DOHH2 (cell line): ENCODE data around the gene PDE1C.
"Not testable (repeated sequence)": the region's sequence is repeated elsewhere in the genome, so short reads cannot be mapped to it uniquely, and the experiment has no call there.

Experiments
- H3F3A ChIP-seq: fragments of 200-600 bp; sonication (generic), shearing (Covaris generic); 2 replicates; pipeline ENCODE4 v1.6.0; 2016; ENCODE audit warnings: antibody characterized with exemption, mild to moderate bottlenecking; ENCODE audit not compliant: control insufficient read depth, insufficient read depth
- H3K27ac ChIP-seq: fragments of 200-600 bp; sonication (generic); 2 replicates; pipeline ENCODE4 v1.5.1; 2014; ENCODE audit warnings: low read depth, mild to moderate bottlenecking, low read length, moderate library complexity
- H3K27me3 ChIP-seq: fragments of 200-600 bp; sonication (generic); 2 replicates; pipeline ENCODE4 v1.6.1; 2014; ENCODE audit warnings: mild to moderate bottlenecking, low read length, mixed read lengths; ENCODE audit not compliant: control insufficient read depth
- H3K36me3 ChIP-seq: fragments of 200-600 bp; sonication (generic); 2 replicates; pipeline ENCODE4 v1.6.1; 2014; ENCODE audit warnings: mild to moderate bottlenecking, low read length, moderate library complexity, mixed read lengths; ENCODE audit not compliant: control insufficient read depth
- H3K4me1 ChIP-seq: fragments of 200-600 bp; sonication (generic); 2 replicates; pipeline ENCODE4 v1.6.1; 2014; ENCODE audit warnings: mild to moderate bottlenecking, low read length, mixed read lengths; ENCODE audit not compliant: control insufficient read depth
- H3K4me2 ChIP-seq: fragments of 200-600 bp; sonication (generic); 2 replicates; pipeline ENCODE4 v1.6.0; 2014; ENCODE audit warnings: mild to moderate bottlenecking, low read length, moderate library complexity
- H3K4me3 ChIP-seq: fragments of 200-600 bp; sonication (generic); 2 replicates; pipeline ENCODE4 v1.5.1; 2014; ENCODE audit warnings: mild to moderate bottlenecking, low read length, mixed read lengths
- H3K79me2 ChIP-seq: fragments of 200-600 bp; sonication (generic); 2 replicates; pipeline ENCODE4 v1.6.1; 2014; ENCODE audit warnings: mild to moderate bottlenecking, low read length, mixed read lengths; ENCODE audit not compliant: control insufficient read depth
- H3K9me2 ChIP-seq: fragments of 200-600 bp; sonication (generic); replicated peaks from 2 replicates; pipeline ENCODE4 v1.6.1; 2014; ENCODE audit warnings: mild to moderate bottlenecking, low read length, mixed read lengths; ENCODE audit not compliant: control insufficient read depth
- H3K9me3 ChIP-seq: fragments of 200-600 bp; sonication (generic); 2 replicates; pipeline ENCODE4 v1.6.1; 2014; ENCODE audit warnings: antibody characterized with exemption, low read length, mixed read lengths; ENCODE audit not compliant: control insufficient read depth, insufficient read depth
- H4K20me1 ChIP-seq: fragments of 200-600 bp; sonication (generic); 2 replicates; pipeline ENCODE4 v1.6.0; 2014; ENCODE audit warnings: low read depth, mild to moderate bottlenecking, antibody characterized with exemption, low read length, moderate library complexity; ENCODE audit not compliant: control insufficient read depth, insufficient read depth
- EZH2phosphoT487 ChIP-seq: fragments of 200-600 bp; sonication (generic); IDR thresholded peaks from 2 replicates; pipeline ENCODE4 v1.6.1; 2017; ENCODE audit warnings: borderline replicate concordance, mild to moderate bottlenecking, antibody characterized with exemption, low read length, moderate library complexity, mixed read lengths
- TF ChIP-seq, protein P1 (sequence below): fragments of 200-600 bp; sonication (generic); IDR thresholded peaks from one replicate; pipeline ENCODE4 v1.5.1; 2014; ENCODE audit warnings: antibody characterized with exemption, mild to moderate bottlenecking, low read depth, low read length; ENCODE audit not compliant: poor library complexity, severe bottlenecking

PDE1C gene

DNA sequence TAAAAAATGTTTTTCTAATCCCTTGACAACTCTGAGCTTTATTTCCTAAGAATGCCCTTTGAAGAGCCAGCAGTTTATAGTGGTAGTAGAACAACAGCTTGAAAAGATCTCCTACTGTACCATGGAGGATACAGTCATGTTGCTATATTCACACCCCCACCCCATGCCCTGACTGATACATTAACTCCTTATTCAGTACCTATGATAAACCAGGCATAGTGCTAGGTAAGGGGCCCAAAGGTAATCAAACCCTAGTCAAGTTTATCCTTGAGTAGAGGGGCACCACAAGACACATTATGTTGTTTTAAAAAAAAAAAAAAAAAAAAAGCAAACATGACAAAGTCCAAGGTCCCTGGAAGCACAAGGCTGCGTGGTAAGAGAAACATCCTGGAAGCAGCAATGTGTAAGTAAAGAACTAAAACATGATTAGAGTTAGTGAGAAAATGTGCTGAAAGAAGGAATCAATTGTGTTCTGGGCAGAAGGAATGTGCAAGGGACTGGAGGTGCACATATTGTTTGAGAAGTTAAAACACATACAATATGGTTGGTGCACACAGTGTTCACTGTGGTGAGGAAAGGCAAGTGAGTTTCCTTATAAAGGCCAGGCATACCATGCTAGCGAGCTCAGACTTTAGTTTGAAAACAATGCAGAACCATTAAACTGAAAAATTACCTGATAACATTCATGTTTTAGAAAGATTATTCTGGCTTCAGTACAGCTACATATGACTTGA is 51.2 kb downstream of the PDE1C start:
- no peak overlapping the region for H3K27ac ChIP-seq
- H3K27me3 ChIP-seq, result no peaks in the 10 kb centered on the region
- H3K36me3 ChIP-seq, result no peaks in the 10 kb centered on the region
- TF ChIP-seq EZH2phosphoT487, result no peak
- TF ChIP-seq, protein P1, sequence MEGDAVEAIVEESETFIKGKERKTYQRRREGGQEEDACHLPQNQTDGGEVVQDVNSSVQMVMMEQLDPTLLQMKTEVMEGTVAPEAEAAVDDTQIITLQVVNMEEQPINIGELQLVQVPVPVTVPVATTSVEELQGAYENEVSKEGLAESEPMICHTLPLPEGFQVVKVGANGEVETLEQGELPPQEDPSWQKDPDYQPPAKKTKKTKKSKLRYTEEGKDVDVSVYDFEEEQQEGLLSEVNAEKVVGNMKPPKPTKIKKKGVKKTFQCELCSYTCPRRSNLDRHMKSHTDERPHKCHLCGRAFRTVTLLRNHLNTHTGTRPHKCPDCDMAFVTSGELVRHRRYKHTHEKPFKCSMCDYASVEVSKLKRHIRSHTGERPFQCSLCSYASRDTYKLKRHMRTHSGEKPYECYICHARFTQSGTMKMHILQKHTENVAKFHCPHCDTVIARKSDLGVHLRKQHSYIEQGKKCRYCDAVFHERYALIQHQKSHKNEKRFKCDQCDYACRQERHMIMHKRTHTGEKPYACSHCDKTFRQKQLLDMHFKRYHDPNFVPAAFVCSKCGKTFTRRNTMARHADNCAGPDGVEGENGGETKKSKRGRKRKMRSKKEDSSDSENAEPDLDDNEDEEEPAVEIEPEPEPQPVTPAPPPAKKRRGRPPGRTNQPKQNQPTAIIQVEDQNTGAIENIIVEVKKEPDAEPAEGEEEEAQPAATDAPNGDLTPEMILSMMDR, result no peak
- H3F3A ChIP-seq, result no peaks in the 10 kb centered on the region
- no peak overlapping the region for H3K4me2 ChIP-seq
- no peaks in the 10 kb centered on the region for H3K4me1 ChIP-seq
- H3K79me2 ChIP-seq, result no peaks in the 10 kb centered on the region
- H3K9me2 ChIP-seq, result no peaks in the 10 kb centered on the region
- no peaks in the 10 kb centered on the region for H3K9me3 ChIP-seq
- H3K4me3 ChIP-seq, result no peak overlapping the region
- H4K20me1 ChIP-seq, result no peaks in the 10 kb centered on the region

DNA sequence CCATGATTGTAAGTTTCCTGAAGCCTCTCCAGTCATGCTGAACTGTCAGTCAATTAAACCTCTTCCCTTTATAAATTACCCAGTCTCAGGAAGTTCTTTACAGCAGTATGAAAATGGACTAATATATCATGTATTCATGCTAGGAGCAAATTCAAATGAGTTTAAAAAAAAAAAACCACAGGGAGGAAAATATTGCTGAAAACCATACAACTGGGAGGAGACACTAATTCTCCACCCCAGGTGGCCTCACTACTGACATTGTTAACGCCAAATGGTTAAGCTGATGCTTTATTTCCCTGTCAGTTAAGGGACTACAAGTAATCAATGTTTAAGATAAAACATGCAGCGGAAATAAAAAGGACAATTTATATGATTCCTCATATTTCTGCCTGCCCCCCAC is 55.1 kb downstream of the PDE1C start:
- TF ChIP-seq, protein P1, result no peak
- no peak for TF ChIP-seq EZH2phosphoT487
- Histone ChIP-seq H3K4me2 (no peak overlapping the region), H3K9me3 (no peaks in the 10 kb centered on the region), H3K36me3 (no peaks in the 10 kb centered on the region), H3K4me3 (no peak overlapping the region), H3K27ac (no peak overlapping the region), H3K4me1 (no peaks in the 10 kb centered on the region), H3F3A (no peaks in the 10 kb centered on the region), H3K79me2 (no peaks in the 10 kb centered on the region), H3K27me3 (no peaks in the 10 kb centered on the region), H3K9me2 (no peaks in the 10 kb centered on the region), H4K20me1 (no peaks in the 10 kb centered on the region)

DNA sequence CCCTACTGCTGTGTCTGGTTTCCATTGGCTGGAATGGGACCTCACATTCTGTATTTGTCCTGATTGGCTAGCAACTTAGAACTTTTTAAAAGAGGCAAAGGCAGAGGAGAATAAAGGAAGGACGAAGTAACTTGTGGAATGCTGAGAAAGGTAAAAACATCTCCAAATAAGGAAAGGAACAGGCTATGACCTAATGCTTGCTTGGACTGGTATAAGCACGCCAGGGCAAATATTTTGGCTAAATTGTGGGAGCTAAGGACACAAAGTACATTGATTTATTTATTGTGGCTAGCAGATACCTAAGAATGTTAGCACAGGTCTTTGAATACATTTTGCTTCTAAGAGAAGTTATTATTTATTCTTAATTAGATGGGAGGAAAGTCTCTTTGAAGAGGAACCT is 56.7 kb downstream of the PDE1C start:
- H3K4me2 ChIP-seq, H3K4me1 ChIP-seq, H4K20me1 ChIP-seq, H3F3A ChIP-seq, H3K9me2 ChIP-seq, H3K27ac ChIP-seq, H3K79me2 ChIP-seq, H3K9me3 ChIP-seq, H3K27me3 ChIP-seq, H3K4me3 ChIP-seq, H3K36me3 ChIP-seq: not testable (repeated sequence)

DNA sequence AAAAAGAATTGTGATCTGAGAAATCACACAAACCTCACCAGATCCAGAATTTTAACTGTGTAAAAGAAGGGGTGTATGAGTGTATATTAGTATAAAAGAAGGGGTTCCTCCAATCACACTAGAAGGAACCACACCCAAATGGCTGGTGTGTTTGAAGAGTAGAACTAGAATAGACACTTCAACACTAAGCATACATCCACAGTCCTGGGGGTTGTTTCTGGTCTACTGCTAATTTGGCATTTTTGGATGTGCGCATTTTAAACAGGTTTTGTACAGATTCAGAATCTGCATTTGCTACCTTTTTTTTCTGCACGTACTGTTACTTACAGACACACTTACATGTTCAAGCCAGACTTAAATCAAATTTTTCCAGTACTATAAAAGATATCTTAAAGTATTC is 64.6 kb downstream of the PDE1C start:
- H3K9me3 ChIP-seq, result peaks cover 9% of the 10 kb centered on the region; the same call in 1 of the 2 replicates
- H3K4me1 ChIP-seq, result no peaks in the 10 kb centered on the region
- no peaks in the 10 kb centered on the region for H3K27me3 ChIP-seq
- no peak overlapping the region for H3K27ac ChIP-seq
- no peaks in the 10 kb centered on the region for H3K9me2 ChIP-seq
- TF ChIP-seq EZH2phosphoT487, result no peak
- TF ChIP-seq, protein P1, result no peak
- H3K4me3 ChIP-seq, result no peak overlapping the region
- H3K36me3 ChIP-seq, result no peaks in the 10 kb centered on the region
- H3K79me2 ChIP-seq, result no peaks in the 10 kb centered on the region
- no peak overlapping the region for H3K4me2 ChIP-seq
- no peaks in the 10 kb centered on the region for H3F3A ChIP-seq
- H4K20me1 ChIP-seq, result no peaks in the 10 kb centered on the region
